Adrenal gland (tissue), 5 donors: ENCODE data around the gene CACNA1B.
"Not testable (repeated sequence)": the region's sequence is repeated elsewhere in the genome, so short reads cannot be mapped to it uniquely, and the experiment has no call there.

Experiments
- POLR2A ChIP-seq, 2 donors: fragments of 450-650 bp; IDR thresholded peaks; one replicate each; pipeline ENCODE4 v1.6.1; 2017; ENCODE audit warnings: antibody characterized with exemption in 2 of 2, mild to moderate bottlenecking in 2 of 2, moderate library complexity in 1 of 2
- TF ChIP-seq, protein P1 (sequence below), 6 experiments: fragments of 450-650 bp in 4 of 6; fragments of 200-600 bp in 2 of 6; sonication (generic) in 1 of 6; IDR thresholded peaks; 1 replicate in 5 of 6; 2 replicates in 1 of 6; pipeline versions ENCODE4 v1.5.1 to v1.8.0; 2016 to 2021; ENCODE audit warnings: antibody characterized with exemption in 6 of 6, mild to moderate bottlenecking in 2 of 6, moderate library complexity in 1 of 6
- donor health status: DM: no; HTN: no; CAD: no.

DNA sequence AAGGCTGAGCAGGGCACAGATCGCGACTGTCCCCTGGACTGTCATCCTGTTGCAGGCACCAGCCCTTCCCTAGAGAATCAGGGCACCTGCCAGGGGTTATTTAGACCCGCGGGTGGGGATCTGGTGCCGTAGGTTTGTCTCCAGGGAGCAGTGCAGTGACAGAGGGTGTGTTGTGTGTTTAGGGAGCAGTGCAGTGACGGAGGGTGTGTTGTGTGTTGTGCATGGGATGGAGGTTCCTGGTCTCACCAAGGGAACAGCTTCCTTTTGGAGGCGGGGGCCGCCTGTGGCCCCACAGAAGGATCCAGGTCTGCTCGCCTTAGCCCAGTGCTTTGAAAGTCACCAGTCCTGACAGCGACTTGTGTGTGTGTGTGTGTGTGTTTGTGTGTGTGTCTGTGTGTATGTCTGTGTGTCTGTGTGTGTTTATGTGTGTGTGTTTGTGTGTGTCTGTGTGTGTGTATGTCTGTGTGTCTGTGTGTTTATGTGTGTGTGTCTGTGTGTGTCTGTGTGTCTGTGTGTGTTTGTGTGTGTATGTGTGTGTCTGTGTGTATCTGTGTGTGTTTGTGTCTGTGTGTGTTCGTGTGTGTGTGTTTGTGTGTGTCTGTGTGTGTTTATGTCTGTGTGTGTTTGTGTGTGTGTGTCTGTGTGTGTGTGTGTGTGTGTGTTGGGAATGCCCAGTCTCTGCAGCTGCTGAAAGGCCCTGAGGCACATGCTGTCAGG is 265.1 kb downstream of the CACNA1B start:
- not testable (repeated sequence) for TF ChIP-seq POLR2A (IDR thresholded peaks at IDR 0.05)
- TF ChIP-seq, protein P1, sequence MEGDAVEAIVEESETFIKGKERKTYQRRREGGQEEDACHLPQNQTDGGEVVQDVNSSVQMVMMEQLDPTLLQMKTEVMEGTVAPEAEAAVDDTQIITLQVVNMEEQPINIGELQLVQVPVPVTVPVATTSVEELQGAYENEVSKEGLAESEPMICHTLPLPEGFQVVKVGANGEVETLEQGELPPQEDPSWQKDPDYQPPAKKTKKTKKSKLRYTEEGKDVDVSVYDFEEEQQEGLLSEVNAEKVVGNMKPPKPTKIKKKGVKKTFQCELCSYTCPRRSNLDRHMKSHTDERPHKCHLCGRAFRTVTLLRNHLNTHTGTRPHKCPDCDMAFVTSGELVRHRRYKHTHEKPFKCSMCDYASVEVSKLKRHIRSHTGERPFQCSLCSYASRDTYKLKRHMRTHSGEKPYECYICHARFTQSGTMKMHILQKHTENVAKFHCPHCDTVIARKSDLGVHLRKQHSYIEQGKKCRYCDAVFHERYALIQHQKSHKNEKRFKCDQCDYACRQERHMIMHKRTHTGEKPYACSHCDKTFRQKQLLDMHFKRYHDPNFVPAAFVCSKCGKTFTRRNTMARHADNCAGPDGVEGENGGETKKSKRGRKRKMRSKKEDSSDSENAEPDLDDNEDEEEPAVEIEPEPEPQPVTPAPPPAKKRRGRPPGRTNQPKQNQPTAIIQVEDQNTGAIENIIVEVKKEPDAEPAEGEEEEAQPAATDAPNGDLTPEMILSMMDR (IDR thresholded peaks at IDR 0.05), result not testable (repeated sequence)
